Mesenchymal stem cell (in vitro differentiated cells and primary cell): ENCODE results near the gene GLCE.

ENCODE experiments used
- DNase-seq: peaks from one replicate; pipeline ENCODE4 v3.0.0-alpha.2; 2013
- H2AFZ ChIP-seq: one replicate; pipeline ENCODE4 v1.6.1; 2013; ENCODE audit warnings: low read depth, mild to moderate bottlenecking, control low read depth, inconsistent platforms, low read length, moderate library complexity
- H2AK5ac ChIP-seq: 2 replicates; pipeline ENCODE4 v1.6.1; 2013; ENCODE audit warnings: low read length, moderate library complexity, mild to moderate bottlenecking, inconsistent platforms; ENCODE audit not compliant: severe bottlenecking
- H2BK120ac ChIP-seq: one replicate; pipeline ENCODE4 v1.6.1; 2013; ENCODE audit warnings: low read depth, mild to moderate bottlenecking, inconsistent platforms, low read length, moderate library complexity
- H2BK12ac ChIP-seq, 2 experiments: one replicate each; pipeline ENCODE4 v1.6.1; 2013; ENCODE audit warnings: inconsistent platforms in 2 of 2, low read length in 2 of 2, mild to moderate bottlenecking in 2 of 2, moderate library complexity in 2 of 2, control low read depth in 1 of 2
- H2BK15ac ChIP-seq: one replicate; pipeline ENCODE4 v1.6.1; 2013; ENCODE audit warnings: mild to moderate bottlenecking, low read depth, inconsistent platforms; ENCODE audit not compliant: poor library complexity, severe bottlenecking
- H2BK5ac ChIP-seq: 2 replicates; pipeline ENCODE4 v1.6.1; 2013; ENCODE audit warnings: low read depth, mild to moderate bottlenecking, low read length, control low read depth, inconsistent platforms; ENCODE audit not compliant: poor library complexity, severe bottlenecking
- H3K14ac ChIP-seq, 2 experiments: one replicate each; pipeline ENCODE4 v1.6.1; 2013; ENCODE audit warnings: inconsistent platforms in 2 of 2, low read length in 2 of 2, control low read depth in 1 of 2, mild to moderate bottlenecking in 1 of 2, moderate library complexity in 1 of 2
- H3K18ac ChIP-seq, 2 experiments: one replicate each; pipeline ENCODE4 v1.6.1; 2013; ENCODE audit warnings: inconsistent platforms in 2 of 2, low read length in 2 of 2, control low read depth in 1 of 2, low read depth in 1 of 2, mild to moderate bottlenecking in 1 of 2
- H3K23ac ChIP-seq, 2 experiments: one replicate each; pipeline ENCODE4 v1.6.1; 2013; ENCODE audit warnings: inconsistent platforms in 2 of 2, low read length in 2 of 2, mild to moderate bottlenecking in 2 of 2, moderate library complexity in 2 of 2, control low read depth in 1 of 2
- H3K27ac ChIP-seq: 2 replicates; pipeline ENCODE4 v1.5.1; 2013; ENCODE audit warnings: mild to moderate bottlenecking, moderate library complexity, low read length, control low read depth, inconsistent platforms; ENCODE audit not compliant: poor library complexity, severe bottlenecking
- H3K27me3 ChIP-seq, 2 experiments: 2 replicates each; pipeline versions ENCODE4 v1.6.1 to v1.7.0; 2013; ENCODE audit warnings: low read length in 2 of 2, mild to moderate bottlenecking in 2 of 2, moderate library complexity in 2 of 2, control low read depth in 1 of 2, inconsistent platforms in 1 of 2; ENCODE audit not compliant: control insufficient read depth in 1 of 2, insufficient read depth in 1 of 2
- H3K36me3 ChIP-seq, 2 experiments: 2 replicates each; pipeline versions ENCODE4 v1.6.1 to v1.7.0; 2013; ENCODE audit warnings: low read length in 2 of 2, control low read depth in 1 of 2, inconsistent platforms in 1 of 2, low read depth in 1 of 2, mild to moderate bottlenecking in 1 of 2; ENCODE audit not compliant: insufficient read depth in 2 of 2, control insufficient read depth in 1 of 2
- H3K4ac ChIP-seq, 2 experiments: one replicate each; pipeline ENCODE4 v1.6.1; 2013; ENCODE audit warnings: inconsistent platforms in 2 of 2, low read length in 2 of 2, mild to moderate bottlenecking in 2 of 2, moderate library complexity in 2 of 2, control low read depth in 1 of 2, low read depth in 1 of 2
- H3K4me1 ChIP-seq: 2 replicates; pipeline ENCODE4 v1.6.1; 2013; ENCODE audit warnings: low read depth, low read length, control low read depth; ENCODE audit not compliant: control insufficient read depth, insufficient read depth
- H3K4me2 ChIP-seq: 2 replicates; pipeline ENCODE4 v1.6.1; 2013; ENCODE audit warnings: low read length, mild to moderate bottlenecking, inconsistent platforms; ENCODE audit not compliant: poor library complexity, severe bottlenecking
- H3K4me3 ChIP-seq, 2 experiments: 2 replicates each; pipeline versions ENCODE4 v1.5.1 to v1.7.0; 2013; ENCODE audit warnings: low read length in 2 of 2, mild to moderate bottlenecking in 2 of 2, control low read depth in 1 of 2, low read depth in 1 of 2; ENCODE audit not compliant: insufficient read depth in 1 of 2
- H3K79me1 ChIP-seq: replicated peaks from 2 replicates; pipeline ENCODE4 v1.6.1; 2013; ENCODE audit warnings: mild to moderate bottlenecking, control low read depth, low read length, inconsistent platforms; ENCODE audit not compliant: poor library complexity, severe bottlenecking
- H3K9ac ChIP-seq: 2 replicates; pipeline ENCODE4 v1.7.0; 2013; ENCODE audit warnings: mild to moderate bottlenecking, low read length, moderate library complexity
- H3K9me3 ChIP-seq: 2 replicates; pipeline ENCODE4 v1.7.0; 2013; ENCODE audit warnings: mild to moderate bottlenecking, low read length; ENCODE audit not compliant: control insufficient read depth
- H4K8ac ChIP-seq: one replicate; pipeline ENCODE4 v1.6.1; 2013; ENCODE audit warnings: inconsistent platforms, mild to moderate bottlenecking, low read length, moderate library complexity
- H4K91ac ChIP-seq: one replicate; pipeline ENCODE4 v1.6.1; 2013; ENCODE audit warnings: mild to moderate bottlenecking, low read length, inconsistent platforms
- WGBS: methylation state at CpG from one replicate; pipeline ENCODE4 v1.1.7; 2013; ENCODE audit warnings: mixed read lengths; 5-methylcytosine and 5-hydroxymethylcytosine counted together

GLCE gene

GRCh38 chr15:69163141-69163669 lies 2.8 kb downstream of the GLCE start:
- Histone ChIP-seq H4K8ac (no peak overlapping the region), H2BK12ac (no peak overlapping the region), H2BK120ac (no peak overlapping the region), H2BK5ac (no peak overlapping the region), H3K4me1 (peaks cover 6% of the 10 kb centered on the region), H3K79me1 (peaks cover 7% of the 10 kb centered on the region), H3K27me3 (no peaks in the 10 kb centered on the region), H3K36me3 (no peaks in the 10 kb centered on the region), H2AK5ac (no peak overlapping the region), H2BK15ac (no peak overlapping the region), H4K91ac (no peak overlapping the region), H3K9me3 (no peaks in the 10 kb centered on the region), H3K23ac (no peak overlapping the region), H3K4me3 (no peak overlapping the region), H3K18ac (no peak overlapping the region), H3K4me2 (no peak overlapping the region), H3K27ac (no peak overlapping the region), H3K9ac (no peak overlapping the region), H2AFZ (no peak overlapping the region), H3K4ac (no peak overlapping the region), H3K14ac (no peak overlapping the region)
- 92% methylated on average over 2 of the region's 3 CpGs for WGBS
- no peak for DNase-seq

GRCh38 chr15:69164807-69165636 lies 4.6 kb downstream of the GLCE start:
- Histone ChIP-seq H3K4me3 (no peak overlapping the region), H3K18ac (no peak overlapping the region), H3K27me3 (no peaks in the 10 kb centered on the region), H2BK120ac (no peak overlapping the region), H3K9me3 (no peaks in the 10 kb centered on the region), H3K23ac (no peak overlapping the region), H3K14ac (no peak overlapping the region), H3K9ac (no peak overlapping the region), H3K4ac (no peak overlapping the region), H3K27ac (no peak overlapping the region), H3K4me2 (no peak overlapping the region), H2BK5ac (no peak overlapping the region), H2AFZ (no peak overlapping the region), H2AK5ac (no peak overlapping the region), H4K8ac (no peak overlapping the region), H3K36me3 (no peaks in the 10 kb centered on the region), H3K4me1 (peaks cover 4% of the 10 kb centered on the region), H3K79me1 (peaks cover 7% of the 10 kb centered on the region), H4K91ac (no peak overlapping the region), H2BK12ac (no peak overlapping the region), H2BK15ac (no peak overlapping the region)
- WGBS = 2% methylated on average over 2 of the region's 3 CpGs
- DNase-seq = peak; percentile 77

GRCh38 chr15:69165637-69166025 lies 5.2 kb downstream of the GLCE start:
- no peak overlapping the region for H3K4me3 ChIP-seq
- peaks cover 7% of the 10 kb centered on the region for H3K79me1 ChIP-seq
- H2BK15ac ChIP-seq = no peak overlapping the region
- peaks cover 3% of the 10 kb centered on the region for H3K4me1 ChIP-seq
- H4K91ac ChIP-seq = no peak overlapping the region
- no peak overlapping the region for H3K27ac ChIP-seq
- H2BK5ac ChIP-seq = no peak overlapping the region
- H3K36me3 ChIP-seq = no peaks in the 10 kb centered on the region
- no peak for DNase-seq
- H3K23ac ChIP-seq = no peak overlapping the region
- no peak overlapping the region for H2AK5ac ChIP-seq
- WGBS = 100% methylated on average over 1 of the region's 1 CpG
- H3K9me3 ChIP-seq = no peaks in the 10 kb centered on the region
- H2AFZ ChIP-seq = no peak overlapping the region
- H2BK120ac ChIP-seq = no peak overlapping the region
- no peak overlapping the region for H3K4ac ChIP-seq
- no peak overlapping the region for H4K8ac ChIP-seq
- no peak overlapping the region for H2BK12ac ChIP-seq
- H3K18ac ChIP-seq = no peak overlapping the region
- no peak overlapping the region for H3K14ac ChIP-seq
- H3K9ac ChIP-seq = no peak overlapping the region
- no peaks in the 10 kb centered on the region for H3K27me3 ChIP-seq
- no peak overlapping the region for H3K4me2 ChIP-seq

GRCh38 chr15:69167218-69167846 lies 6.9 kb downstream of the GLCE start:
- no peak overlapping the region for H2AK5ac ChIP-seq
- no peak overlapping the region for H3K23ac ChIP-seq
- H4K91ac ChIP-seq = no peak overlapping the region
- H3K79me1 ChIP-seq = peaks cover 5% of the 10 kb centered on the region
- no peak overlapping the region for H2BK5ac ChIP-seq
- H3K27ac ChIP-seq = no peak overlapping the region
- no peaks in the 10 kb centered on the region for H3K27me3 ChIP-seq
- WGBS = 97% methylated on average over 2 of the region's 2 CpGs
- H3K14ac ChIP-seq = no peak overlapping the region
- H3K36me3 ChIP-seq = no peaks in the 10 kb centered on the region
- H3K18ac ChIP-seq = no peak overlapping the region
- no peak for DNase-seq
- peaks cover 2% of the 10 kb centered on the region for H3K4me1 ChIP-seq
- no peak overlapping the region for H2BK15ac ChIP-seq
- H3K4me3 ChIP-seq = no peak overlapping the region
- no peak overlapping the region for H3K9ac ChIP-seq
- H4K8ac ChIP-seq = no peak overlapping the region
- no peak overlapping the region for H2AFZ ChIP-seq
- no peak overlapping the region for H3K4ac ChIP-seq
- no peak overlapping the region for H3K4me2 ChIP-seq
- H2BK120ac ChIP-seq = no peak overlapping the region
- H3K9me3 ChIP-seq = no peaks in the 10 kb centered on the region
- no peak overlapping the region for H2BK12ac ChIP-seq
